Measurements from ENCODE around the gene PELO. TPM values are rescaled to one million over a fixed set of nuclear protein-coding genes. Genes with fewer than 3 reads are reported as not detected.

PELO gene
- total and polyA plus RNA-seq, 2 donors from 2014 or later, result 29.6 to 38.7 TPM

GRCh38 chr5:52777186-52777585, 10.5 kb upstream of the PELO start:
- no peak for FAIRE-seq
- no peak overlapping the region for H3K9ac ChIP-seq (ENCODE audit: low read length in 3 of 3)
- H3K27ac ChIP-seq (ENCODE audit: low read depth in 2 of 2, low read length in 2 of 2), result no peak overlapping the region
- H3K36me3 ChIP-seq (ENCODE audit: control insufficient read depth in 2 of 3, insufficient read depth in 3 of 3, low read length in 3 of 3), result no peaks in the 10 kb centered on the region
- no peak for DNase-seq
- intact Hi-C loops (cut with DNase I), result no loop called here
- H3K4me3 ChIP-seq (ENCODE audit: low read length in 3 of 3), result no peak overlapping the region
- H3K4me1 ChIP-seq (ENCODE audit: control insufficient read depth in 2 of 3, insufficient read depth in 2 of 3, low read depth in 1 of 3, low read length in 3 of 3), result no peaks in the 10 kb centered on the region
- TF ChIP-seq CTCF (IDR thresholded peaks at IDR 0.05; ENCODE audit: borderline replicate concordance, extremely low read depth, insufficient read depth), result no peak
- no peaks in the 10 kb centered on the region for H3K9me3 ChIP-seq (ENCODE audit: control insufficient read depth in 2 of 3, insufficient read depth in 1 of 3, low read length in 3 of 3)
- H3K27me3 ChIP-seq (ENCODE audit: control insufficient read depth, insufficient read depth, low read length), result no peaks in the 10 kb centered on the region

- H3K4me3 ChIP-seq (ENCODE audit: low read length in 3 of 3), result no peak overlapping the region
- no peaks in the 10 kb centered on the region for H3K36me3 ChIP-seq (ENCODE audit: control insufficient read depth in 2 of 3, insufficient read depth in 3 of 3, low read length in 3 of 3)
- FAIRE-seq (no peak), DNase-seq (no peak)
- no peaks in the 10 kb centered on the region for H3K4me1 ChIP-seq (ENCODE audit: control insufficient read depth in 2 of 3, insufficient read depth in 2 of 3, low read depth in 1 of 3, low read length in 3 of 3)
- no peaks in the 10 kb centered on the region for H3K9me3 ChIP-seq (ENCODE audit: control insufficient read depth in 2 of 3, insufficient read depth in 1 of 3, low read length in 3 of 3)
- no peak for TF ChIP-seq CTCF (IDR thresholded peaks at IDR 0.05; ENCODE audit: borderline replicate concordance, extremely low read depth, insufficient read depth)
- no peak overlapping the region for H3K9ac ChIP-seq (ENCODE audit: low read length in 3 of 3)
- H3K27me3 ChIP-seq (ENCODE audit: control insufficient read depth, insufficient read depth, low read length), result no peaks in the 10 kb centered on the region
- intact Hi-C loops (cut with DNase I), result no loop called here
- H3K27ac ChIP-seq (ENCODE audit: low read depth in 2 of 2, low read length in 2 of 2), result no peak overlapping the region
Measured at GRCh38 chr5:52778781-52779180, 8.9 kb upstream of the PELO start.

- no peak for FAIRE-seq
- Histone ChIP-seq H3K27me3 (ENCODE audit: control insufficient read depth, insufficient read depth, low read length) (no peaks in the 10 kb centered on the region), H3K4me1 (ENCODE audit: control insufficient read depth in 2 of 3, insufficient read depth in 2 of 3, low read depth in 1 of 3, low read length in 3 of 3) (no peaks in the 10 kb centered on the region), H3K36me3 (ENCODE audit: control insufficient read depth in 2 of 3, insufficient read depth in 3 of 3, low read length in 3 of 3) (no peaks in the 10 kb centered on the region), H3K9me3 (ENCODE audit: control insufficient read depth in 2 of 3, insufficient read depth in 1 of 3, low read length in 3 of 3) (no peaks in the 10 kb centered on the region), H3K9ac (ENCODE audit: low read length in 3 of 3) (no peak overlapping the region), H3K27ac (ENCODE audit: low read depth in 2 of 2, low read length in 2 of 2) (no peak overlapping the region), H3K4me3 (ENCODE audit: low read length in 3 of 3) (no peak overlapping the region)
- DNase-seq, result no peak
- TF ChIP-seq CTCF (IDR thresholded peaks at IDR 0.05; ENCODE audit: borderline replicate concordance, extremely low read depth, insufficient read depth), result no peak
- intact Hi-C loops (cut with DNase I), result no loop called here
Measured at GRCh38 chr5:52779213-52779612, 8.5 kb upstream of the PELO start.

Data from kidney (tissue), 14 donors.